ENCODE data around the gene FBXO11. TPM values are rescaled to one million over a fixed set of nuclear protein-coding genes. Genes with fewer than 3 reads are reported as not detected.

FBXO11 gene
- polyA plus RNA-seq, 1 of the 3 experiments (the other 2 are of a cell fraction), result 26.6 TPM

GRCh38 chr2:47796090-47796697, 110.1 kb downstream of the FBXO11 start:
- no peak overlapping the region for H3K9ac ChIP-seq
- H2AFZ ChIP-seq (ENCODE audit: low read depth), result no peak overlapping the region
- no peaks in the 10 kb centered on the region for H3K27me3 ChIP-seq (ENCODE audit: insufficient read depth)
- H3K79me2 ChIP-seq (ENCODE audit: insufficient read depth), result peaks cover 95% of the 10 kb centered on the region
- POLR2A ChIA-PET, result no interaction called here
- 77% methylated on average over 2 of the region's 2 CpGs for WGBS (ENCODE audit: low lambda C conversion rate)
- peaks cover 67% of the 10 kb centered on the region for H4K20me1 ChIP-seq (ENCODE audit: insufficient read depth)
- DNase-seq, result no peak
- no peaks in the 10 kb centered on the region for H3K4me1 ChIP-seq (ENCODE audit: control insufficient read depth in 1 of 2, insufficient read depth in 2 of 2, low read depth in 1 of 2, low read length in 1 of 2)
- TF ChIP-seq REST (IDR thresholded peaks at IDR 0.05; ENCODE audit: low read depth, low read length), result no peak
- H3K4me3 ChIP-seq (ENCODE audit: low read depth in 2 of 2, low read length in 1 of 2), result no peak overlapping the region
- peaks cover 55 to 86% of the 10 kb centered on the region in 2 experiments for H3K36me3 ChIP-seq (replicated peaks in 1 of 2; ENCODE audit: control insufficient read depth in 1 of 2, insufficient read depth in 2 of 2, low read length in 1 of 2)
- no peak overlapping the region for H3K27ac ChIP-seq (ENCODE audit: low read depth in 2 of 2, low read length in 1 of 2)
- CTCF ChIA-PET, result interaction anchor here (0.8 to 2.5 kb wide), 3 partner anchors 23 to 311 kb away, joined by 3 to 9 read pairs (median 5); no protein-coding TSS in a partner anchor
- peaks cover 25% of the 10 kb centered on the region for H3F3A ChIP-seq (replicated peaks; ENCODE audit: insufficient read depth)
- no peaks in the 10 kb centered on the region for H3K9me2 ChIP-seq
- H3K9me3 ChIP-seq, result no peaks in the 10 kb centered on the region
- H3K4me2 ChIP-seq, result no peak overlapping the region

- CTCF ChIA-PET, result interaction anchor here (1.2 kb wide), 1 partner anchor 321 kb away, joined by 3 read pairs; no protein-coding TSS in a partner anchor
- Histone ChIP-seq H3K9me2 (no peaks in the 10 kb centered on the region), H3F3A (replicated peaks; ENCODE audit: insufficient read depth) (peaks cover 9% of the 10 kb centered on the region), H2AFZ (ENCODE audit: low read depth) (no peak overlapping the region), H3K9ac (no peak overlapping the region), H3K4me3 (ENCODE audit: low read depth in 2 of 2, low read length in 1 of 2) (no peak overlapping the region), H3K79me2 (ENCODE audit: insufficient read depth) (peaks cover 72% of the 10 kb centered on the region), H3K9me3 (no peaks in the 10 kb centered on the region), H3K36me3 (replicated peaks in 1 of 2; ENCODE audit: control insufficient read depth in 1 of 2, insufficient read depth in 2 of 2, low read length in 1 of 2) (peaks cover 2 to 32% of the 10 kb centered on the region in 2 experiments), H3K27ac (ENCODE audit: low read depth in 2 of 2, low read length in 1 of 2) (no peak overlapping the region), H3K27me3 (ENCODE audit: insufficient read depth) (no peaks in the 10 kb centered on the region), H4K20me1 (ENCODE audit: insufficient read depth) (peaks cover 70% of the 10 kb centered on the region), H3K4me1 (ENCODE audit: control insufficient read depth in 1 of 2, insufficient read depth in 2 of 2, low read depth in 1 of 2, low read length in 1 of 2) (peaks cover 2 to 13% of the 10 kb centered on the region in 2 experiments; a peak in 3 of 4 replicates), H3K4me2 (no peak overlapping the region)
- POLR2A ChIA-PET, result no interaction called here
- TF ChIP-seq CHD2 (IDR thresholded peaks at IDR 0.05; ENCODE audit: low read length, partially characterized antibody), result no peak
- no peak for TF ChIP-seq YY1 (IDR thresholded peaks at IDR 0.05; ENCODE audit: low read depth)
- no peak for TF ChIP-seq RCOR1 (IDR thresholded peaks at IDR 0.05; ENCODE audit: low read length)
- TF ChIP-seq TEAD4 (IDR thresholded peaks at IDR 0.05; ENCODE audit: borderline replicate concordance, insufficient read depth), result no peak
- no peak for TF ChIP-seq PBX3 (IDR thresholded peaks at IDR 0.05)
- no peak for TF ChIP-seq TAF1 (IDR thresholded peaks at IDR 0.05; ENCODE audit: borderline replicate concordance, low read depth, low read length)
- TF ChIP-seq NRF1 (IDR thresholded peaks at IDR 0.05; ENCODE audit: low read depth, low read length), result no peak
- no peak for TF ChIP-seq NFIC (IDR thresholded peaks at IDR 0.05; ENCODE audit: borderline replicate concordance)
- WGBS (ENCODE audit: low lambda C conversion rate), result 95% methylated on average over 7 of the region's 7 CpGs
- DNase-seq, result no peak
These were observed 120.3 kb downstream of the FBXO11 start for GRCh38 chr2:47785986-47786385.

Measured in SK-N-SH (cell line).